HG02642 (cell line): ENCODE data around the gene CCDC93.

ENCODE experiments used
- ATAC-seq: cut with Tn5 transposase; IDR thresholded peaks from one replicate; pipeline ENCODE4 v1.9.1; 2021; ENCODE audit warnings: mild to moderate bottlenecking; ENCODE audit not compliant: unreplicated experiment, poor library complexity

Gene CCDC93

GRCh38 chr2:117997872-117998454 lies 15.9 kb downstream of the CCDC93 start:
- ATAC-seq = no peak

GRCh38 chr2:117996525-117996924 lies 17.3 kb downstream of the CCDC93 start:
- ATAC-seq = no peak

- no peak for ATAC-seq
Observed at GRCh38 chr2:117994729-117995128, 19.1 kb downstream of the CCDC93 start.

- ATAC-seq = no peak
Observed at GRCh38 chr2:117989854-117990438, 23.9 kb downstream of the CCDC93 start.

- ATAC-seq = no peak
Observed at GRCh38 chr2:117987121-117987520, 26.7 kb downstream of the CCDC93 start.

- no peak for ATAC-seq
Observed at GRCh38 chr2:117985092-117985491, 28.8 kb downstream of the CCDC93 start.

- ATAC-seq = no peak
Observed at GRCh38 chr2:117984208-117984607, 29.7 kb downstream of the CCDC93 start.

GRCh38 chr2:117983040-117983439 lies 30.8 kb downstream of the CCDC93 start:
- ATAC-seq = no peak

GRCh38 chr2:117982376-117983033 lies 31.4 kb downstream of the CCDC93 start:
- ATAC-seq = no peak

GRCh38 chr2:117981810-117982209 lies 32.1 kb downstream of the CCDC93 start:
- no peak for ATAC-seq

GRCh38 chr2:117980783-117981676 lies 32.8 kb downstream of the CCDC93 start:
- no peak for ATAC-seq

GRCh38 chr2:117979911-117980701 lies 33.8 kb downstream of the CCDC93 start:
- ATAC-seq = no peak

GRCh38 chr2:117977696-117978095 lies 36.2 kb downstream of the CCDC93 start:
- no peak for ATAC-seq

GRCh38 chr2:117976581-117976980 lies 37.3 kb downstream of the CCDC93 start:
- no peak for ATAC-seq

- no peak for ATAC-seq
Observed at GRCh38 chr2:117973498-117974082, 40.3 kb downstream of the CCDC93 start.

- no peak for ATAC-seq
Observed at GRCh38 chr2:117972476-117973123, 41.3 kb downstream of the CCDC93 start.

GRCh38 chr2:117968722-117969121 lies 45.1 kb downstream of the CCDC93 start:
- ATAC-seq = no peak

- ATAC-seq = no peak
Observed at GRCh38 chr2:117967977-117968718, 45.7 kb downstream of the CCDC93 start.

GRCh38 chr2:117963446-117963845 lies 50.4 kb downstream of the CCDC93 start:
- no peak for ATAC-seq
